HG03025 (cell line): ENCODE measurements around the gene KIRREL1.

Experiments
- ATAC-seq: cut with Tn5 transposase; IDR thresholded peaks from one replicate; pipeline ENCODE4 v1.9.1; 2021; ENCODE audit warnings: mild to moderate bottlenecking, moderate library complexity; ENCODE audit not compliant: unreplicated experiment, low FRiP score

The KIRREL1 gene

DNA sequence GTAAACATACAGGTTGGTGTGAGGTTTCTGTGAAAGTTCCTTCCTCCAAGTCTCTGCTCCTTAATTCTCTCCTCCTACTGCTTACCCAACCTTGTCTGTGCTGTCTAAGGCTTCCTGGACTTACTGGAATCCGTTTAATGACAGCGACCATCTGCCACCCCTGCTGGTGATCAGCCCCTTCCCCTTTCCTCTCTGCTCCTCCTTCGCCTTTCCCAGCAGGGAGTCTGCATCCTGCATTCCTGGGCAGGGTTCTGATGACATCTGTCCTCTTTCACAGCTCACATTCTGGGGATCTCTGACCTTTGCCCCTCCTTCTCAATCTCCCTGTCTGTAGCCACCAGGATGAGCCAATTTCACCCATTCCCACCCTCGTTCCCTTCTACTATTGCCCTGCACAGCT lies 66.5 kb downstream of the KIRREL1 start:
- no peak for ATAC-seq

DNA sequence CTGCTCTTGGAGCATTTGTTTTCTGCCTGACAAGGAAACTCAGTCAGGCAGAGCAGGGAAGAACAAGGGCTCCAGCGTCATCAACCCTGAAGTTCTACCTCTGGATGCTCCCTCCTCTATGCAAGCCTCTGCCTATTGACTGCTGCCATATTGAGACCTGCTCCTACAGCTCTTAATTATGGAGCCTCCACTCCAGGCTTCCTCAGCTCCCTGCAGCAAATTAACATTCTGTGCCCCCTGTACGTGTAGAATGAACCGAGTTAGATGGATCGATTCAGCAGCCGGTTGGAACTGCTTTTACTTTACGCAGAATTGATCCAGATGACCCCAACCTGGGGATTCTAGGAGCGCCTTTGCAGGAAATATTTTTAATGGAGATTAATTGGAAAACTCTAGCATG lies 68.7 kb downstream of the KIRREL1 start:
- no peak for ATAC-seq

- no peak for ATAC-seq
Measured at GRCh38 chr1:158067662-158068061, 74.2 kb downstream of the KIRREL1 start.

DNA sequence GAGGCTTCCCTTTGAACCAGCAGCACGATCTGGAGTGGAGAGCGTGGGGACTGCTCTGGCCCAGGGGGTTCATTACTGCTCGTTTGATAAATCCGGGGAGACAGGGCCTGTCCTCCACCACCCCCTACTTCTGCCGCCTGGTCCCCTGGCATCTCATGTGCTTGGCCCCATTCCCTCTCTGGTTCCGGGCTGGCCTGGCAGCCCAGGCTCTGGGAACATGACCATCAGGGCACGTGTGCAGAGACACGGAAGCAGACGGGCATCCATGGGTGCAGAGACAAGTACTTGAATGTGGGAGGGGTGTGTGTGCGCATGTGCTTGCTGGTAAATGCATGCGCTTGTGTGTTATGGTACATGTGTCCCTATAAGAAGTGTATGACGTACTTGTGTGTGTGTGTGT lies 75.5 kb downstream of the KIRREL1 start:
- ATAC-seq: no peak

DNA sequence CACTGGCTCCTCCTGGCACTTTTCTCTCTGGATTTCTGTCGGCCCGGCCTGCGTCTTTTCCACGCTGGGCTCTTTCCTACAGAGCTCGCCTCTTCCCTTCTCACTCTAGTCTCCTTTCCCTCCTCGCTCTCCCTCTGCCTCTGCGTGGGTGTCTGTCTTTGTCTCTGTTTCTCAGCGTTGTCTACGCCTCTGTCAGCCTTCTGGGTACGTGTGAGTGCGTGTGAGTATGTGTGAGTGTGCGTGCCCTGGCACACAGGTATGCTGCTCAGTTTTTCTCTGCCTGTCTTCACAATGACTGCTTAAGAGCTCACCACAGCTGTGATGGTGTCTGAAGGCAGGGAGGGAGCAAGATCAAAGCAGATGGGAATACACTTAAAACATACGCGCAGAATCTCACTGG lies 77.7 kb downstream of the KIRREL1 start:
- no peak for ATAC-seq

GRCh38 chr1:158075078-158075477 lies 81.6 kb downstream of the KIRREL1 start:
- no peak for ATAC-seq

DNA sequence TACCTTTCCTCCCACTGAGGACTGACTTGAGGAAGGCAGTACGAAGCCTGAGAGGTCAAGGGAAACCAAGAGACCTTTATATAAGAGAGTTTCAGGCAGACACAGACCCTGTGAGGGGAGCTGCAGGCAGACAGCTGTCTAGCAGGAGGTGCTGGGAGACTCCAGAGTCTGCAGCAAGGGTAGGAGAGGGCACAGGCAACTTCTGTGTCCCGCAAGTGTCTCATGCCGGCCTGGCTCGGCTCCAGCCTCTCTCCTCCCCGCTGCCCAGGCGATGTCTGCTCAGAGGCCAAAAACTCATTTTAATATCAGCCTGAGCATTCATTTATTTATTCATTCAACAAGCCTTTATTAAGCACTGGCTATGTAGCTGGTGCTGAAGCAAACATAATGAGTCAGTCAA lies 83.0 kb downstream of the KIRREL1 start:
- ATAC-seq: no peak

- ATAC-seq: no peak
Measured at GRCh38 chr1:158077411-158078256, 84.2 kb downstream of the KIRREL1 start.

DNA sequence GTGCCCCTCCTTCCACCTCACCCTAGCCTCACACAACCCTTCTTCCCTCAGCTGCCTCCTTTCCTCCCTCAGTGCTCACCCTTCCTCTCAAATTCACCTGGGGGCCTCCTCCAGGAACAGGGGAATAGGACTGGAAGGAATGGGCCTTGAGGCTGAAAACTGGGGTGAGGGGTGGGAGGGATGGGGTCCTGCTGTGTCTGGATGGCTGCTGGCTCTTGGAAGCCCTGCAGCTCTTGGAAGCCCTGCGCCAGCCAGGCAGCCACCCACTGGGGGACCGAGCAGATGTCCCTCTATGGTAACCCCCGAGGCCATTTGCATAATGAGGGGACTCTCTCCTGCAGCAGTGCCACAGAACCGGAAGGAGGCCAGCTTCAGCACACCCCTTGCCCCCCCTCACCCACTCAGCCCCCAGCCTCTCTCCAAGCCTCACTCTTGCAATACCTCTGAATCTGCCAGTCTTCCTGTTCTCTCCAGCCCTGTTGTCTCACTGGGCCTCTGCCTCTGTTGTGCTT lies 85.2 kb downstream of the KIRREL1 start:
- ATAC-seq: no peak

GRCh38 chr1:158080066-158080465 lies 86.6 kb downstream of the KIRREL1 start:
- ATAC-seq: no peak

DNA sequence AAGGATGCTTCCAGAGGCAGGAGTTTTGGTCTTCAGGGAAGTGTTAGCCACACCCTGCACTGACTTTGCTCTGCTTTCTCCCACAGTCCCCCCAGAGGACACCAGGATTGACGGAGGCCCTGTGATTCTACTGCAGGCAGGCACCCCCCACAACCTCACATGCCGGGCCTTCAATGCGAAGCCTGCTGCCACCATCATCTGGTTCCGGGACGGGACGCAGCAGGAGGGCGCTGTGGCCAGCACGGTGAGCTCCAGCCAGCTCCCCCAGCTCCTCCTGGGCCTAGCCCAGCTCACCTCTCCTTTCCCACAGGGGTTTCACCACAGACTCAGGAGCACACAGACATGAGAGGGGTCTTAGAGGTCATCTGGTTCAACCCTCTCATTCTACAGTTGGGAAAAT lies 90.9 kb downstream of the KIRREL1 start:
- ATAC-seq: no peak

GRCh38 chr1:158084747-158085146 lies 91.3 kb downstream of the KIRREL1 start:
- no peak for ATAC-seq

GRCh38 chr1:158087320-158087927 lies 94.0 kb downstream of the KIRREL1 start:
- no peak for ATAC-seq

DNA sequence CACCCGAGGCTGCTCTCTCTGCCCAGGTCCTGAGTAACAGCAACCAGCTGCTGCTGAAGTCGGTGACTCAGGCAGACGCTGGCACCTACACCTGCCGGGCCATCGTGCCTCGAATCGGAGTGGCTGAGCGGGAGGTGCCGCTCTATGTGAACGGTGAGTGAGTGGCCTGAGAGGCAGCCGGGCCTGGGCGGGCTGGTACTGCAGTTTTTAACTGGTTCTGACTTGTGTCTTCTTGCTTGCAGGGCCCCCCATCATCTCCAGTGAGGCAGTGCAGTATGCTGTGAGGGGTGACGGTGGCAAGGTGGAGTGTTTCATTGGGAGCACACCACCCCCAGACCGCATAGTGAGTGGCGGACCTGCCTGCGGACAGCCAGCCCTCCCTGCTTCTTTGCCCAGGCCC lies 96.0 kb downstream of the KIRREL1 start:
- no peak for ATAC-seq

DNA sequence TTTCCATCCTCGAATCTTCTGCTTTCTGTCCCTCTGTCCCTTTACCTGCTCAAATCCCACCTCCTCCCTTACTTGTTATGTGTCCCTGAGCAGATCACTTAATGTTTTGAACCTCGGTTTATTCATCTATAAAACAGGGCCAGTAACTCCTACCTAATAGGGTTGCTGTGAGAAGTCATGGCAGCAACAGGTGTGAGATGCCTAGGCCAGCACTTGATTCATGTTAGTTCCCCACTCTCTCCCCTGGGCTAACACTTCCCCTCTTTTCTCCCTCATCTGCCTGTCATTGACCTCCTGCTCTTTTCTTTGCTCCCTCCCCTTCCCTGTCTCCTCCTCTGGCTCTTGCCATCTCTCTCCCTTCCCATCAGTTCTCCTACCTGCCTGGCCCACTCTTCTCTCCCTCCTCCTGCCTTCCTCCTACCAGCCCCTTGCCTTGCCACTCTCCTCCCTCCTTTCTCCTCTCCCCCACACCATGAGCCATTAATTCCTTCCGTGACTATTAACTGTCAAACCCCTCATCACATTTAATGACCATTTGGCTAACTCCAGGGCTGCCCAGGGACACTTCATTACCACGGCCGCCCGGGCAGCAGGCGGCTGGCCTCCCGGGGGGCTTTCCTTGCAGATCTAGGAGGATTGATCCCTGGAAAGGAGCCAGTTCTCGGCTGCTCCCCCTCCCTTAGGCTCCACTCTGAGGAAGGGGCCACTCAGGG lies 96.6 kb downstream of the KIRREL1 start:
- no peak for ATAC-seq

- ATAC-seq: no peak
Measured at GRCh38 chr1:158093376-158093775, 99.9 kb downstream of the KIRREL1 start.

DNA sequence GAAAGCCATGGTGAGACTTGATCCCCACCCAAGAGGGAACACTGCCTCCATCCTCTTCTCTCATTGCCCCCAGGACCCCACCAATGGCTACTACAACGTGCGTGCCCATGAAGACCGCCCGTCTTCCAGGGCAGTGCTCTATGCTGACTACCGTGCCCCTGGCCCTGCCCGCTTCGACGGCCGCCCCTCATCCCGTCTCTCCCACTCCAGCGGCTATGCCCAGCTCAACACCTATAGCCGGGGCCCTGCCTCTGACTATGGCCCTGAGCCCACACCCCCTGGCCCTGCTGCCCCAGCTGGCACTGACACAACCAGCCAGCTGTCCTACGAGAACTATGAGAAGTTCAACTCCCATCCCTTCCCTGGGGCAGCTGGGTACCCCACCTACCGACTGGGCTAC lies 101.1 kb downstream of the KIRREL1 start:
- ATAC-seq: no peak

GRCh38 chr1:158095737-158096335 lies 102.4 kb downstream of the KIRREL1 start:
- ATAC-seq: no peak

DNA sequence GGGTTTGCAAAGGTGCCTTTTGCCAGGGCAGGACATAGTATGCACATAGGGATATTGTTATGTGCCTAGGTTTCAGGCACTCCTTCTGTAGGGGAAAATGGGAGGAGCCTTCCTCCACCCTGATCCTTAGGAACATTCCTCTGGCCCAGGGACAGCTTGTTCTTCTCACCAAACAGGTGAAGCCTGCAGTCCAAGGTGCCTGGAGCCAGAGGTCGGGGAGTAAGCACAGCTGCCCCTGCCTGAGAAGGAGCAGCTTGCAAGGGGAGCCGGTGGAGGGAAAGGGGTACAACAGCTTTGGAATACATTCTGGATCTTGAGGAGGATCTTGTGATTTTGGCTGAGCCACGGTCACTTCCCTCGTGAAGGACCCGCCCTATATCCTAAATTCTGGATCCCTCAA lies 104.8 kb downstream of the KIRREL1 start:
- ATAC-seq: no peak

GRCh38 chr1:158099185-158099584 lies 105.7 kb downstream of the KIRREL1 start:
- no peak for ATAC-seq

GRCh38 chr1:158100498-158100897 lies 107.1 kb downstream of the KIRREL1 start:
- no peak for ATAC-seq
